Bronchial epithelial cell (primary cell): Measurements from ENCODE around the gene FNDC3B. TPM values are rescaled to one million over a fixed set of nuclear protein-coding genes. Genes with fewer than 3 reads are reported as not detected.

ENCODE experiments used
- DNase-seq: peaks from one replicate; pipeline ENCODE4 v3.0.0-alpha.2; 2010; ENCODE audit warnings: low read depth
- FAIRE-seq: peaks from 2 replicates; lab custom pipeline; 2011; peaks lifted over from hg19 to GRCh38; lab: Jason Lieb, UNC
- H3K27me3 ChIP-seq: 2 replicates; pipeline ENCODE4 v1.5.1; 2011; ENCODE audit warnings: low read length; ENCODE audit not compliant: control insufficient read depth, insufficient read depth
- H3K36me3 ChIP-seq: 2 replicates; pipeline ENCODE4 v1.5.1; 2011; ENCODE audit warnings: low read length; ENCODE audit not compliant: control insufficient read depth, insufficient read depth
- H3K4me3 ChIP-seq: 2 replicates; pipeline ENCODE4 v1.5.1; 2011; ENCODE audit warnings: mild to moderate bottlenecking, low read depth, low read length, control low read depth
- total RNA-seq: library from RNA; depleted of rRNA; stranded (reverse); fragments of >200 nt; gene quantifications from 2 replicates; pipeline ENCODE4 v1.2.1, GENCODE V29; 2014
- TF ChIP-seq, protein P1 (sequence below): IDR thresholded peaks from 2 replicates; pipeline ENCODE4 v1.5.1; 2011; ENCODE audit warnings: mild to moderate bottlenecking, moderate library complexity, low read length, control low read depth, inconsistent platforms; ENCODE audit not compliant: insufficient read depth, severe bottlenecking

The FNDC3B gene
- total RNA-seq, 1 donor from 2014 or later = 39.2 TPM

DNA sequence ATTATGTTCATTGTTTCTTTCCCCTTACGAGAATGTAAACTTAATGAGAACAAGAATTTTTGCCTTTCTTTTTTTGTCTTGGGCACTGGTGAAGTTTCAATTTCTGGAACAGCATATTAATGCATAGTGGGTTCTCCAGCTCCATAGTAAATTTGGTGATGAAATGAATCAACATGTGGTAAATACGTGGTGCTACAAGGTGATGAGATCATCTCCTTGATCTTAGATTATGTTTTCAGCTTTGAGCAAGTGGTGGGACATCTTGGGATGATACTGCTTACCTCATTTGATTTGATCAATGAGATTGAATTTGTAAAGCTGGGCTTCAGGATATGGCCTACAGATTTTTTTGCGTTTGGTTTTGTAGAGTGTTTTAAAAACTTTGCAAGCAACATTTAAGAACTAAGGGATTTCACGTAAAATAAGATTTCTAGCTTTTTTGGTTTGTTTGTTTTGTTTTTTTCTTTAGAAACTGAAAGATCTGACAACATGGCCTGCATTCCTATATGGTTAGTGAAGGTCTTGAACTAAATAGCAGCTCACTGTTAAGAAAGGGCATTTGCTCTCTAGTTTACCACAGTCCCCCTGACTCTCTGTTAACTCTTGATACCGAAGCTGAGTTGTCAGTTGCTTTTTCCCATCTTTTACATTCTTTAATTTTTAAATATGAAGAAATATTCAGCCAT is 45.6 kb downstream of the FNDC3B start:
- no peaks in the 10 kb centered on the region for H3K36me3 ChIP-seq
- TF ChIP-seq, protein P1, sequence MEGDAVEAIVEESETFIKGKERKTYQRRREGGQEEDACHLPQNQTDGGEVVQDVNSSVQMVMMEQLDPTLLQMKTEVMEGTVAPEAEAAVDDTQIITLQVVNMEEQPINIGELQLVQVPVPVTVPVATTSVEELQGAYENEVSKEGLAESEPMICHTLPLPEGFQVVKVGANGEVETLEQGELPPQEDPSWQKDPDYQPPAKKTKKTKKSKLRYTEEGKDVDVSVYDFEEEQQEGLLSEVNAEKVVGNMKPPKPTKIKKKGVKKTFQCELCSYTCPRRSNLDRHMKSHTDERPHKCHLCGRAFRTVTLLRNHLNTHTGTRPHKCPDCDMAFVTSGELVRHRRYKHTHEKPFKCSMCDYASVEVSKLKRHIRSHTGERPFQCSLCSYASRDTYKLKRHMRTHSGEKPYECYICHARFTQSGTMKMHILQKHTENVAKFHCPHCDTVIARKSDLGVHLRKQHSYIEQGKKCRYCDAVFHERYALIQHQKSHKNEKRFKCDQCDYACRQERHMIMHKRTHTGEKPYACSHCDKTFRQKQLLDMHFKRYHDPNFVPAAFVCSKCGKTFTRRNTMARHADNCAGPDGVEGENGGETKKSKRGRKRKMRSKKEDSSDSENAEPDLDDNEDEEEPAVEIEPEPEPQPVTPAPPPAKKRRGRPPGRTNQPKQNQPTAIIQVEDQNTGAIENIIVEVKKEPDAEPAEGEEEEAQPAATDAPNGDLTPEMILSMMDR = no peak
- no peak overlapping the region for H3K4me3 ChIP-seq
- DNase-seq = no peak
- no peaks in the 10 kb centered on the region for H3K27me3 ChIP-seq
- no peak for FAIRE-seq

DNA sequence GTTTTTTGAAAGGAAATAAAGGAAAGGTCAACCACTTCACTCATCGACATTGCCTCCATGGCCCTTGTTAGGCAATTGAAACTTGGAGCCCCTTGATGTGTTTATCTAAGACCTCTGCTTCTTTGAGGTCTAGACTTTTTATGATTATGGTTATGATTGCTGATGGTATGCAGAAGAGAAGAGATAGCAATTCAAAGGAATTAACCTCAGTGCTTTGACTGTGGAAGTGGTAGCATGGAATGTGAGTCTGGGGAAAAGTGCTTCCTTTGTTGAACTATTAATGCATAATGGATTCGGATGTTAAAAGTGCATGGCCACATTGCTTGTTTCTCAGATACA is 46.1 kb downstream of the FNDC3B start:
- TF ChIP-seq, protein P1 = no peak
- no peaks in the 10 kb centered on the region for H3K27me3 ChIP-seq
- DNase-seq (no peak), FAIRE-seq (no peak)
- H3K36me3 ChIP-seq = no peaks in the 10 kb centered on the region
- no peak overlapping the region for H3K4me3 ChIP-seq

DNA sequence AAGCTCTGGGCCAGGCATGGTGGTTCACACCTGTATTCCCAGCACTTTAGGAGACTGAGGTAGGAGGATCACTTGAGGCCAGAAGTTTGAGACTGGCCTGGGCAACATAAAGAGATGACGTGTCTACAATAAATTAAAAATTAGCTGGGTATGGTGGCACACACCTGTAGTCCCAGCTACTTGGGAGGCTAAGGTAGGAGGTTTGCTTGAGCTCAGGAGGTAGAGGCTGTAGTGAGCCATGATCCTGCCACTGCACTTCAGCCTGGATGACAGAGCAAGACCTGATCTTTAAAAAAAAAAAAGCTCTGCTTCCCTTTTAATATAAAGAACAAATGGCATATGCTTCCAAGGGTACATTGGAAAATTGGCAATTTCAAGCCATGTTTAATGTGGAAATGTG is 46.7 kb downstream of the FNDC3B start:
- TF ChIP-seq, protein P1 = no peak
- no peaks in the 10 kb centered on the region for H3K27me3 ChIP-seq
- no peak for FAIRE-seq
- no peak for DNase-seq
- no peak overlapping the region for H3K4me3 ChIP-seq
- H3K36me3 ChIP-seq = no peaks in the 10 kb centered on the region

DNA sequence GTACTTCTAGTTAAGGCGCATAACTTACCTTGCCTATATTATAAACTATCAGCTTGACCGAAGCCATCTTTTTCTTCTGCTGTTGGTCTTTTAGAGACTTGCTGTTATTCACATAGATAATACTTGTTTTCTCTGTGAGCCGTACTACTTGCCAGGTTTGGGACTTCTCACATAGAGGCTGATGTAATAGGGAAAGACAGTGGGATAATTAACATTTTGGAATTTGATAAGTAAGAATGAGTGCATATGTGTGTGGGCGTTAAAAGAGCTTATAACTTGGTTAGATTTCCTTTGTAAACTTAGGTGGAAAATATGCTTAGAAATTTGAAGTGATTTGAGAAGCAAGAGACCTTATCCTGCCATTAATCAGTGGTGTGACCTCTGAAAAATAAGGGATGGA is 47.8 kb downstream of the FNDC3B start:
- Histone ChIP-seq H3K36me3 (no peaks in the 10 kb centered on the region), H3K4me3 (no peak overlapping the region), H3K27me3 (no peaks in the 10 kb centered on the region)
- no peak for FAIRE-seq
- TF ChIP-seq, protein P1 = no peak
- DNase-seq = peak; percentile 72

DNA sequence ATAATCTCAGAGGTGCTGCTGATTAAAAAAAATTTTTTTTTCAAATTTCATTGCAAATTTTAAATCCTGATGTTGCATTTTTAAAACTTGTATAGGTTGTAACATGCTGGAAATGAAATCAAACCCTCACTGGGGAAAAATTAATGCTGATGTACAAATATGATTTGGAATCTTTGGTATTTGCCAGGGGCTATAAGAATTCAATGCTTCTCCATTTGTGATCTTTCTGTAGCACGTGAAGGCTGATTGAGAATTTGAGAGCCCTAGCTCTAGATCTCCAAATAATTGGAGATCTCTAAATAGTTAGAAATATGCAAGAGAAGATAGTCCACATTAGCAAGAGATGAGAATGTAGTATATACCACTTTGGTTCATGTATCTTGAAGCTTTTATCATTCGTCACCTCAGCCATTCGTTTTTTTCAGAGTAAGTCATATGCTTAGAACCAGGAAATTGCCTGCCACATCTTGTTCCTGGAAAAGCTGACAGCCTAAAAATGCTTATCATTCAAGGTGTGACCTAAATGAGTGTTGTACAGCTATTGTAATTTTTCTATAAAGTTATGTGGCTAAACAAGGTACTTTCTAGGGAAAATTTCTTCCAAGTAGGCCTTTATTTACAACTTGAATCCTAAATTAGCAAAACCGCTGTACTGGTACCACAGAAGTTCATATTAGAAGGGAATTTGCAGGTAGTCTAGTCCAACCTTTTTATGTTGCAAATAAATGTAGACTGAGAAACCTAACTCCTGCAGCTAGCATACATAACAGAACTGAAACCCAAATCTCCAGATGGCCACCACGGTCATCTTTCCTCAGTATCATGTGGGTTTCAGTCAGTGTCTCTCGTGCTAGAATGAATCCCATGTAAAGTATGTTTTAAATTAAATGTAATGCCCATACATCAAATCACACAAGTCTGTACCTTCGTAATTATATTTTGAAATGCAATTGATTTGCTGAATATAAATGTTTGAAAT is 48.5 kb downstream of the FNDC3B start:
- Histone ChIP-seq H3K27me3 (no peaks in the 10 kb centered on the region), H3K4me3 (no peak overlapping the region), H3K36me3 (no peaks in the 10 kb centered on the region)
- no peak for FAIRE-seq
- TF ChIP-seq, protein P1 = no peak
- peak; percentile 91 for DNase-seq
